Measurements from ENCODE around the gene ZNF284. TPM values are rescaled to one million over a fixed set of nuclear protein-coding genes. Genes with fewer than 3 reads are reported as not detected.

The ZNF284 gene
- polyA plus RNA-seq = 2.1 to 3.0 TPM (median 2.6 TPM) in 3 replicates
- polyA plus RNA-seq (2011; ENCODE audit: low read depth) = 2.0 TPM
- polyA plus RNA-seq (2011; cell fraction: cytosol; rRNA removed) = 0.65 and 1.3 TPM in 2 replicates
- polyA plus RNA-seq (2011; cell fraction: nucleus; rRNA removed) = 5.8 and 7.3 TPM in 2 replicates
- polyA plus RNA-seq (2012; ENCODE audit: low replicate concordance) = 1.9 and 2.0 TPM in 2 replicates
- polyA minus RNA-seq = 1.1 to 5.0 TPM (median 3.9 TPM) in 3 replicates
- polyA minus RNA-seq (2011; cell fraction: cytosol; rRNA and poly(A)+ RNA removed) = 2.5 TPM
- 3.5 and 6.4 TPM in 2 replicates for polyA minus RNA-seq (2011; cell fraction: nucleus; rRNA and poly(A)+ RNA removed)

DNA sequence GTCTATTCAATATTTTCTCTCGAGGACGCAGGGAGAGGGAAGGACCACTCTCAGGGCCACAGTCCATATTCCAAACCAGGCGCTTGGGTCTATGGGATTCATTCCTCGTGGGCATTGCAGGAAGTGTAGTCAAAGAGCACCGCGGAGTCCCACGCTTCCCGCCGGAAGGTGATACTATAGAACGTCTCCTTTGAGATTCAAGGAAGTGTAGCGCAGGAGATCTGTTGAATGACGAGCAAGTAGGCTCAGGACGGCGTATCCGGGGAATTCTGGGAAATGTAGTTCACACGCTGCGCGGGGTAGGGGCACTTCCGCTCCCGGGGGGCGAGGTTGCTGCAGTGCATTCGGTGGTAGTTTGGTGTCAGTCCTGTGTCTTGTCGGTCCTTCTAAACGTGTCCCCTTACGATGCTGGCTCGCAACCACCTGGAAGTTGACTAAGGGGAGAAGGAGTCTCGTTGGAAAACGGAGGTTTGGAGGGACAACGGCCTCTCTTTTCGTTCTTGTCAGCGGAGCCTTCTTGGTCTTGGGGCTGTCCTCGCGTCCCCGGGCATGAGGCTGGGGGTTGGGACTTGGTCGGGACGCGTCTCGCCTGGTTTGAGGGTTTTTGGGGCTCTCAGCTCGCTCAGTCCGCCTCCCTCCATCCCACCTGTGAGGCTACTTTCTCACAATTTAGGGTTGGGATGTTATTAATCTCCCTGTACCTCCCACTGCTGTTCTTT, at the start of gene ZNF284:
ZNF284 (plus strand) TSS at position 336 of the 719 bp plus-strand sequence. CDS start 4,231 bp downstream, outside the sequence.
- FAIRE-seq (peak; percentile 93), DNase-seq (ENCODE audit: low read depth, low spot score) (peak; percentile 41)
- Histone ChIP-seq H3K36me3 (ENCODE audit: control insufficient read depth in 2 of 2, extremely low read depth in 1 of 2, insufficient read depth in 2 of 2, low read length in 2 of 2) (peaks cover 0 to 4% of the 10 kb centered on the region in 2 experiments), H3K9me3 (ENCODE audit: control insufficient read depth, low read depth, low read length) (no peaks in the 10 kb centered on the region), H4K20me1 (ENCODE audit: control insufficient read depth, extremely low read depth, insufficient read depth, low read length) (no peaks in the 10 kb centered on the region), H3K9ac (ENCODE audit: control insufficient read depth, extremely low read depth, insufficient read depth, low read length) (peak within 1 kb of the TSS; percentile 62), H3K27ac (ENCODE audit: control insufficient read depth, insufficient read depth, low read length) (peak within 1 kb of the TSS; percentile 64), H3K4me2 (ENCODE audit: control insufficient read depth, extremely low read depth, insufficient read depth, low read depth, low read length) (peak within 1 kb of the TSS; percentile 98), H3K9me1 (ENCODE audit: control insufficient read depth, extremely low read depth, insufficient read depth, low read length) (no peaks in the 10 kb centered on the region), H3K4me3 (ENCODE audit: control insufficient read depth in 2 of 3, extremely low read depth in 1 of 3, insufficient read depth in 2 of 3, low read depth in 1 of 3, low read length in 3 of 3) (peak within 1 kb of the TSS; percentile 54 to 97 (median 96)), H2AFZ (ENCODE audit: control insufficient read depth, low read length) (peak within 1 kb of the TSS; percentile 100), H3K27me3 (ENCODE audit: control insufficient read depth, extremely low read depth, insufficient read depth, low read length) (no peaks in the 10 kb centered on the region), H3K79me2 (ENCODE audit: control insufficient read depth, insufficient read depth, low read length) (peaks cover 9% of the 10 kb centered on the region), H3K4me1 (ENCODE audit: control insufficient read depth, extremely low read depth, insufficient read depth, low read length) (peaks cover 16% of the 10 kb centered on the region)
- dilution Hi-C loops (cut with MboI; ENCODE audit: extremely low pct_ligation_motif_present, low sequenced_read_pairs) = no loop called here
- TF ChIP-seq EZH2 (IDR thresholded peaks at IDR 0.05; ENCODE audit: low read length) = no peak
- TF ChIP-seq, protein P1, sequence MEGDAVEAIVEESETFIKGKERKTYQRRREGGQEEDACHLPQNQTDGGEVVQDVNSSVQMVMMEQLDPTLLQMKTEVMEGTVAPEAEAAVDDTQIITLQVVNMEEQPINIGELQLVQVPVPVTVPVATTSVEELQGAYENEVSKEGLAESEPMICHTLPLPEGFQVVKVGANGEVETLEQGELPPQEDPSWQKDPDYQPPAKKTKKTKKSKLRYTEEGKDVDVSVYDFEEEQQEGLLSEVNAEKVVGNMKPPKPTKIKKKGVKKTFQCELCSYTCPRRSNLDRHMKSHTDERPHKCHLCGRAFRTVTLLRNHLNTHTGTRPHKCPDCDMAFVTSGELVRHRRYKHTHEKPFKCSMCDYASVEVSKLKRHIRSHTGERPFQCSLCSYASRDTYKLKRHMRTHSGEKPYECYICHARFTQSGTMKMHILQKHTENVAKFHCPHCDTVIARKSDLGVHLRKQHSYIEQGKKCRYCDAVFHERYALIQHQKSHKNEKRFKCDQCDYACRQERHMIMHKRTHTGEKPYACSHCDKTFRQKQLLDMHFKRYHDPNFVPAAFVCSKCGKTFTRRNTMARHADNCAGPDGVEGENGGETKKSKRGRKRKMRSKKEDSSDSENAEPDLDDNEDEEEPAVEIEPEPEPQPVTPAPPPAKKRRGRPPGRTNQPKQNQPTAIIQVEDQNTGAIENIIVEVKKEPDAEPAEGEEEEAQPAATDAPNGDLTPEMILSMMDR (optimal IDR thresholded peaks at IDR 0.05 in 1 of 3, IDR thresholded peaks at IDR 0.05 in 1 of 3, conservative IDR thresholded peaks at IDR 0.05 in 1 of 3; ENCODE audit: extremely low read depth in 1 of 3, insufficient read depth in 2 of 3, low read length in 3 of 3) = no peak

DNA sequence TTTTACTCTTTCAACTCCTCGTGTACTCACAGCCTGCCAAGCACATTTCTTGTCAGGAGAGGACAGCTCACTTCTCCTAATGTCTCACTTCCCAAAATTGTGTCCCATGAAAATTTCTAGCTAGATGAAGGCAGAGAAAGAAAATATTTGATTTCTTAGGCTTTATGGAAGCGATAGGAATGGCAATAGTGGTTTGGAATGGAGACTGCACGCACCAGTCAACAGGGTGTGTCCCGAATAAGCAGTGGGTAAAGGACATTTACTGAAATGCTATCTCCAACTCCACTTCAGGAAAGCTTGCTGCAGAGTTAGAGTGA, 47.1 kb upstream of the ZNF284 start:
- peaks cover 2% of the 10 kb centered on the region for H3K9me1 ChIP-seq (ENCODE audit: control insufficient read depth, extremely low read depth, insufficient read depth, low read length)
- peak; percentile 68 for FAIRE-seq
- peak overlapping the region; percentile 86 to 97 (median 93) for H3K4me3 ChIP-seq (ENCODE audit: control insufficient read depth in 2 of 3, extremely low read depth in 1 of 3, insufficient read depth in 2 of 3, low read depth in 1 of 3, low read length in 3 of 3)
- H3K27ac ChIP-seq (ENCODE audit: control insufficient read depth, insufficient read depth, low read length) = no peak overlapping the region
- no peaks in the 10 kb centered on the region for H3K79me2 ChIP-seq (ENCODE audit: control insufficient read depth, insufficient read depth, low read length)
- H3K9me3 ChIP-seq (ENCODE audit: control insufficient read depth, low read depth, low read length) = no peaks in the 10 kb centered on the region
- no peak for TF ChIP-seq EZH2 (IDR thresholded peaks at IDR 0.05; ENCODE audit: low read length)
- TF ChIP-seq, protein P1 (optimal IDR thresholded peaks at IDR 0.05 in 1 of 3, IDR thresholded peaks at IDR 0.05 in 1 of 3, conservative IDR thresholded peaks at IDR 0.05 in 1 of 3; ENCODE audit: extremely low read depth in 1 of 3, insufficient read depth in 2 of 3, low read length in 3 of 3) = no peak
- peak overlapping the region; percentile 96 for H2AFZ ChIP-seq (ENCODE audit: control insufficient read depth, low read length)
- dilution Hi-C loops (cut with MboI; ENCODE audit: extremely low pct_ligation_motif_present, low sequenced_read_pairs) = no loop called here
- peaks cover 9% of the 10 kb centered on the region for H3K4me1 ChIP-seq (ENCODE audit: control insufficient read depth, extremely low read depth, insufficient read depth, low read length)
- no peaks in the 10 kb centered on the region for H3K27me3 ChIP-seq (ENCODE audit: control insufficient read depth, extremely low read depth, insufficient read depth, low read length)
- DNase-seq (ENCODE audit: low read depth, low spot score) = no peak
- H3K4me2 ChIP-seq (ENCODE audit: control insufficient read depth, extremely low read depth, insufficient read depth, low read depth, low read length) = peak overlapping the region; percentile 86
- H4K20me1 ChIP-seq (ENCODE audit: control insufficient read depth, extremely low read depth, insufficient read depth, low read length) = no peaks in the 10 kb centered on the region
- peaks cover 7% of the 10 kb centered on the region in 2 experiments for H3K36me3 ChIP-seq (ENCODE audit: control insufficient read depth in 2 of 2, extremely low read depth in 1 of 2, insufficient read depth in 2 of 2, low read length in 2 of 2)
- H3K9ac ChIP-seq (ENCODE audit: control insufficient read depth, extremely low read depth, insufficient read depth, low read length) = peak overlapping the region; percentile 77

Measured in keratinocyte (primary cell).